GM19438 (cell line): Measurements from ENCODE around the gene MCUR1.

Source experiments
- ATAC-seq: cut with Tn5 transposase; IDR thresholded peaks from one replicate; pipeline ENCODE4 v1.9.1; 2021; ENCODE audit warnings: low read depth; ENCODE audit not compliant: unreplicated experiment

The MCUR1 gene

GRCh38 chr6:13742961-13743735, 71.2 kb downstream of the MCUR1 start:
- ATAC-seq: no peak

GRCh38 chr6:13741365-13741764, 73.0 kb downstream of the MCUR1 start:
- no peak for ATAC-seq
